ENCODE measurements around the gene TMSB10. TPM values are rescaled to one million over a fixed set of nuclear protein-coding genes. Genes with fewer than 3 reads are reported as not detected.

Gene TMSB10
- total and polyA plus RNA-seq, 2 of the 13 experiments (the other 11 are each of a cell fraction or from before 2014, with no cell fraction given), result 665 to 708 TPM

DNA sequence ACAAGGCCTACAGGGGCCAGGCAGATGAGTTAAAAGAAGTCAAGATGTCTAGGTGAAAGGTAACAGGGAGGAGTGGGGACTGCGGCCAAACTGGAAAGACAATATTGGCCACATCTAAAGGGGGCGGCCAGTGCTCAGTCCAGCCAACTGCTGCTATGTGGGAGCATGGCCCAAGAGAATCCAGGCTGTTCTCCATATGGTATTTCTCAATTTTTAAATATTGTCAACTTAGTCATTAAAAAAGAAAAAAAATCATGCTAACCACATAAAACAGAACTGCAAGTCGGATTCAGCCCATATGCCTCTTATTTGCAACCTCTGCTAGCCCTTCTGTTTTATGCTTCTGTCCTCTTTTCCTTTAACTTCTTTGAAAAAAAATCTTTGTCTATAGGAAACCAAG, 39.3 kb upstream of the TMSB10 start:
- Histone ChIP-seq H3K4me3 (replicated peaks in 1 of 3; ENCODE audit: insufficient read depth in 1 of 3, low read depth in 2 of 3, low read length in 3 of 3) (no peak overlapping the region), H3K36me3 (replicated peaks in 1 of 2; ENCODE audit: control insufficient read depth in 1 of 2, insufficient read depth in 2 of 2, low read length in 2 of 2) (no peaks in the 10 kb centered on the region), H4K20me1 (ENCODE audit: insufficient read depth, low read length) (no peaks in the 10 kb centered on the region), H3K79me2 (ENCODE audit: insufficient read depth, low read length) (no peaks in the 10 kb centered on the region), H3K27me3 (ENCODE audit: control insufficient read depth in 1 of 2, insufficient read depth in 2 of 2, low read length in 2 of 2) (peaks cover 0 to 18% of the 10 kb centered on the region in 2 experiments; a peak in 3 of 5 replicates), H3K27ac (ENCODE audit: extremely low read length, insufficient read depth, low read length) (no peak overlapping the region), H2AFZ (ENCODE audit: low read length) (no peak overlapping the region), H3K9ac (ENCODE audit: insufficient read depth, low read depth, low read length) (no peak overlapping the region), H3K9me3 (ENCODE audit: low read length) (no peaks in the 10 kb centered on the region), H3K4me2 (ENCODE audit: low read depth, low read length) (no peak overlapping the region), H3K4me1 (ENCODE audit: insufficient read depth, low read length) (no peaks in the 10 kb centered on the region)
- in situ Hi-C loops (cut with HindIII; ENCODE audit: extremely low pct_ligation_motif_present, low pct_unique_long_range_greater_than_20kb) (no loop called here), intact Hi-C loops (cut with micrococcal nuclease; ENCODE audit: unreplicated experiment) (loop anchor here (5.0 kb wide), 1 partner anchor 369 kb away; no protein-coding TSS in a partner anchor)
- CTCF ChIA-PET (ENCODE audit: low intra/inter-chr PET ratio, low total read pairs), result no interaction called here
- WGBS (ENCODE audit: low lambda C conversion rate), result 33% methylated on average over 3 of the region's 3 CpGs
- no peak for ATAC-seq
- no peak for TF ChIP-seq ZNF564 (CRISPR knock-in tag; IDR thresholded peaks at IDR 0.05)
- no peak for TF ChIP-seq ZNF775 (CRISPR knock-in tag; IDR thresholded peaks at IDR 0.05; ENCODE audit: borderline replicate concordance)
- TF ChIP-seq THAP9 (CRISPR knock-in tag; IDR thresholded peaks at IDR 0.05; ENCODE audit: borderline replicate concordance), result no peak
- TF ChIP-seq U2AF1 (optimal IDR thresholded peaks at IDR 0.05; ENCODE audit: low read depth, low read length), result no peak
- no peak for TF ChIP-seq GPN1 (CRISPR knock-in tag; IDR thresholded peaks at IDR 0.05; ENCODE audit: borderline replicate concordance)
- TF ChIP-seq ZBTB38 (CRISPR knock-in tag; IDR thresholded peaks at IDR 0.05), result no peak
- no peak for TF ChIP-seq MXI1 (IDR thresholded peaks at IDR 0.05; ENCODE audit: borderline replicate concordance, low read depth, low read length)
- no peak for TF ChIP-seq ZNF773 (CRISPR knock-in tag; IDR thresholded peaks at IDR 0.05; ENCODE audit: borderline replicate concordance)
- TF ChIP-seq ZNF781 (CRISPR knock-in tag; IDR thresholded peaks at IDR 0.05; ENCODE audit: borderline replicate concordance, not compliant biosample characterization), result no peak
- no peak for TF ChIP-seq POLR2AphosphoS5 (IDR thresholded peaks at IDR 0.05; ENCODE audit: low read depth, low read length)
- TF ChIP-seq ZNF17 (CRISPR knock-in tag; IDR thresholded peaks at IDR 0.05), result no peak
- TF ChIP-seq ZNF772 (CRISPR knock-in tag; IDR thresholded peaks at IDR 0.05), result no peak
- TF ChIP-seq THAP7 (CRISPR knock-in tag; IDR thresholded peaks at IDR 0.05), result no peak
- TF ChIP-seq ZNF367 (CRISPR knock-in tag; IDR thresholded peaks at IDR 0.05; ENCODE audit: borderline replicate concordance), result no peak
- no peak for TF ChIP-seq ZNF260 (CRISPR knock-in tag; IDR thresholded peaks at IDR 0.05; ENCODE audit: borderline replicate concordance, low read depth)
- no peak for TF ChIP-seq PLRG1 (conservative IDR thresholded peaks at IDR 0.05)
- no peak for TF ChIP-seq ZSCAN9 (CRISPR knock-in tag; IDR thresholded peaks at IDR 0.05; ENCODE audit: borderline replicate concordance)
- BruUV-seq (replicated peaks), result no TSS peak
- no peak for DNase-seq (ENCODE audit: low spot score)
- POLR2A ChIA-PET, result no interaction called here
- FAIRE-seq, result no peak

Data from HepG2 (cell line).